Stimulated activated naive CD8-positive, alpha-beta T cell treated with anti-CD3 and anti-CD28 coated beads, Interleukin-15, Interleukin-2, amounts not matched to agents 100 ng/mL and 50 ng/mL, for 24 hours (primary cell): Measurements from ENCODE around the gene NBAS.
A peak's percentile ranks its signal among the peaks of the same experiment; 100 is the strongest.

Experiments used
- H3K27ac Mint-ChIP-seq: one replicate; pipeline ENCODE4 v1.8.0; 2021; ENCODE audit warnings: mild to moderate bottlenecking, mixed read lengths
- H3K27me3 Mint-ChIP-seq: one replicate; pipeline ENCODE4 v1.8.0; 2021; ENCODE audit warnings: mixed read lengths
- H3K36me3 Mint-ChIP-seq: one replicate; pipeline ENCODE4 v1.8.0; 2021; ENCODE audit warnings: low read depth, mixed read lengths
- H3K4me1 Mint-ChIP-seq: one replicate; pipeline ENCODE4 v1.8.0; 2021; ENCODE audit warnings: low read depth, mixed read lengths
- H3K4me3 Mint-ChIP-seq: one replicate; pipeline ENCODE4 v1.8.0; 2021; ENCODE audit warnings: mild to moderate bottlenecking, mixed read lengths
- H3K9me3 Mint-ChIP-seq: one replicate; pipeline ENCODE4 v1.8.0; 2021; ENCODE audit warnings: mixed read lengths

NBAS gene

GRCh38 chr2:15311201-15311907, 249.8 kb downstream of the NBAS start:
- Mint-ChIP-seq H3K4me1 (peaks cover 43% of the 10 kb centered on the region), H3K9me3 (no peaks in the 10 kb centered on the region), H3K27me3 (no peaks in the 10 kb centered on the region), H3K4me3 (no peak overlapping the region), H3K36me3 (peaks cover 62% of the 10 kb centered on the region), H3K27ac (peak overlapping the region; percentile 34)

DNA sequence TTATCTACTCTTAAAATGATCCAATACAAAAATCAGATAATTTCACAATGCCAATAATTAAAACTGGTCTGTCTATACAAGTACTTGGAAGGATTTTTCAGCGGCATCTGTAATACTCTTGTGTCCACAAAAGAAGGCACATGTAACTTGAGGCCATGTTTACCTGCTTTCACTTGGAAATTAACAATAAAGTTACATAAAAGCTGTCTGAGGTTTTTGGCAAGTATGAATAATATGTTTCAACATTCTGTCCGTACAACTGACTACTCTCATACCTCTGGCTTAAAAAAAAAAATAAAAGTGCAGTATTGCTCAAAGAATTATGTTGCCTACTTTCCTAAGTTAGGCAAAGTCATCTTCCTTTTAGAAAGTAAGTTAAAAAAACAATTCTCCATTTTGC, 253.6 kb downstream of the NBAS start:
- H3K27me3 Mint-ChIP-seq, result no peaks in the 10 kb centered on the region
- peaks cover 22% of the 10 kb centered on the region for H3K4me1 Mint-ChIP-seq
- peaks cover 77% of the 10 kb centered on the region for H3K36me3 Mint-ChIP-seq
- no peak overlapping the region for H3K27ac Mint-ChIP-seq
- H3K9me3 Mint-ChIP-seq, result no peaks in the 10 kb centered on the region
- no peak overlapping the region for H3K4me3 Mint-ChIP-seq

DNA sequence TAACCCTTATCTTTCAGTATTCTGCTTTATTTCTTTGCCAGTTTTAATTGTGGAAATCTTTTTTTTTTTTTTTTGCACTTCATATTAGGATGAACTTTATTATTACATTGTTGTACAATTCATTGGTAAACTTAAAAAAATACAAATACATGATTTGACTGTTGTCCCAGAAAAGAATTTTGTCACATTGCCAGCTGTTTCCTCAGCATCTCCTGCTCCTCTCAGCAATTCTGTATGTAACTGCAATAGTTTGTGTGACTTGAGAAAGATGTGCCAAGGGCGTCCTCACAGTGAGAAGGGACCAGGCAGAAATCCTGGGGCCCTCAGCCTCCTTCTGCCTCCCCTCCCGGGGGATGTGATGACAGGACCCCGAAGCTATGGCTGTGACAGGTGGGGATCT, 254.4 kb downstream of the NBAS start:
- no peaks in the 10 kb centered on the region for H3K27me3 Mint-ChIP-seq
- H3K4me1 Mint-ChIP-seq, result peaks cover 22% of the 10 kb centered on the region
- no peak overlapping the region for H3K4me3 Mint-ChIP-seq
- H3K36me3 Mint-ChIP-seq, result peaks cover 82% of the 10 kb centered on the region
- H3K27ac Mint-ChIP-seq, result no peak overlapping the region
- no peaks in the 10 kb centered on the region for H3K9me3 Mint-ChIP-seq

DNA sequence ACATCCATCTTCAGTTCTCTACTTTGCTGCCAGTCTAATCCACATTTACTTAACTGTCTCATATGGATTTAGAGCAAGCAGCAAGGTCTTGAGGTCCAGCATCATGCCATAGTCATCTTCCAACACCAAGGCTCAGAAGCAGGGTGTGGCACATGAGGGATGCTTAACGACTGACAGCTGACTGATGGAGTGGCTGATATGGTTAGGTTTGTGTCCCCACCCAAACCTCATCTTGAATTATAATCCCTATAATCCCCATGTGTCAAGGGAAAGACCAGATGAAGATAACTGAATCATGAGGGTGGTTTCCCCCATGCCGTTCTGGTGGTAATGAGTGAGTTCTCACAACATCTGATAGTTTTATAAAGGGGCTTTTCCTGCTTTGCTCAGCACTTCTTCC, 257.3 kb downstream of the NBAS start:
- Mint-ChIP-seq H3K4me1 (peaks cover 31% of the 10 kb centered on the region), H3K27me3 (no peaks in the 10 kb centered on the region), H3K27ac (no peak overlapping the region)

GRCh38 chr2:15302154-15302553, 259.0 kb downstream of the NBAS start:
- H3K4me1 Mint-ChIP-seq, result peaks cover 37% of the 10 kb centered on the region
- no peak overlapping the region for H3K4me3 Mint-ChIP-seq
- peaks cover 82% of the 10 kb centered on the region for H3K36me3 Mint-ChIP-seq
- H3K27me3 Mint-ChIP-seq, result no peaks in the 10 kb centered on the region
- H3K27ac Mint-ChIP-seq, result no peak overlapping the region
- no peaks in the 10 kb centered on the region for H3K9me3 Mint-ChIP-seq

More for the DNA sequence above, 257.3 kb downstream of the NBAS start:
- H3K36me3 Mint-ChIP-seq, result peaks cover 78% of the 10 kb centered on the region
- no peaks in the 10 kb centered on the region for H3K9me3 Mint-ChIP-seq
- H3K4me3 Mint-ChIP-seq, result no peak overlapping the region

GRCh38 chr2:15300624-15301573, 260.2 kb downstream of the NBAS start:
- no peaks in the 10 kb centered on the region for H3K27me3 Mint-ChIP-seq
- peaks cover 37% of the 10 kb centered on the region for H3K4me1 Mint-ChIP-seq
- H3K36me3 Mint-ChIP-seq, result peaks cover 76% of the 10 kb centered on the region
- no peak overlapping the region for H3K4me3 Mint-ChIP-seq
- H3K27ac Mint-ChIP-seq, result peak overlapping the region; percentile 22
- no peaks in the 10 kb centered on the region for H3K9me3 Mint-ChIP-seq

- H3K4me3 Mint-ChIP-seq, result no peak overlapping the region
- peaks cover 37% of the 10 kb centered on the region for H3K4me1 Mint-ChIP-seq
These were observed 261.1 kb downstream of the NBAS start for GRCh38 chr2:15299904-15300520.

GRCh38 chr2:15298770-15299169, 262.4 kb downstream of the NBAS start:
- H3K36me3 Mint-ChIP-seq, result peaks cover 58% of the 10 kb centered on the region
- no peaks in the 10 kb centered on the region for H3K27me3 Mint-ChIP-seq
- no peak overlapping the region for H3K27ac Mint-ChIP-seq
- H3K4me3 Mint-ChIP-seq, result peak overlapping the region; percentile 1
- H3K4me1 Mint-ChIP-seq, result peaks cover 32% of the 10 kb centered on the region
- H3K9me3 Mint-ChIP-seq, result no peaks in the 10 kb centered on the region

More at GRCh38 chr2:15299904-15300520, 261.1 kb downstream of the NBAS start:
- no peaks in the 10 kb centered on the region for H3K9me3 Mint-ChIP-seq
- peaks cover 67% of the 10 kb centered on the region for H3K36me3 Mint-ChIP-seq
- no peaks in the 10 kb centered on the region for H3K27me3 Mint-ChIP-seq
- H3K27ac Mint-ChIP-seq, result no peak overlapping the region

GRCh38 chr2:15293262-15293937, 267.7 kb downstream of the NBAS start:
- no peak overlapping the region for H3K27ac Mint-ChIP-seq
- H3K36me3 Mint-ChIP-seq, result peaks cover 50% of the 10 kb centered on the region
- H3K4me1 Mint-ChIP-seq, result peaks cover 1% of the 10 kb centered on the region
- no peaks in the 10 kb centered on the region for H3K27me3 Mint-ChIP-seq
- H3K4me3 Mint-ChIP-seq, result no peak overlapping the region
- no peaks in the 10 kb centered on the region for H3K9me3 Mint-ChIP-seq

DNA sequence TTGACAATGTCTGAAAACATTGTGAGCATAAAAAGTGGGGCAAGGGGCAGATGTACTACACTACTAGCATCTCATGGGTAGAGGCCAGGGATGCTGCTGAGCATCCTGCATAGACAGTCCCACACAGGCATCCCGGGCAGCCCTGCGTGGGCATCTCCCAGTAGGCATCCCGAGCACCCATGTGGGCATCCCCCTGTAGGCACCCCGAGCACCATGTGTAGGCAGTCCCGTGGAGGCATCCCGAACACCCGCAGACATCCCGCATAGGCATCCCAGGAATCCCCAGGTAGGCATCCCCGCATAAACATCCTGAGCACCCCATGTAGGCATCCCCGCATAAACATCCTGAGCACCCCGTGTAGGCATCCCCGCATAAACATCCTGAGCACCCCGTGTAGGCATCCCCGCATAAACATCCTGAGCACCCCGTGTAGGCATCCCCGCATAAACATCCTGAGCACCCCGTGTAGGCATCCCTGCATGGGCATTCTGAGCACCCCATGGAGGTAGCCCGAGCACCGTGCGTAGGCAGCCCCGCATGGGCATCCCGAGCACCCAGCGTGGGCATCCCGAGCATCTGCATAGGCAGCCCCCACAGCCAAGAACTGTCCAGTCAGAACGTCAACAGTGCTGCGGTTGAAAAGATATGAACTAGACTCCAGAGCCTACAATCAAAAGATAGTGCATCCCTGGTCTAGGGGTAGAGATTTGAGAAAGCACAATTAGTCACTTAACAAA, 273.5 kb downstream of the NBAS start:
- Mint-ChIP-seq H3K4me3 (no peak overlapping the region), H3K27me3 (no peaks in the 10 kb centered on the region), H3K4me1 (no peaks in the 10 kb centered on the region), H3K36me3 (peaks cover 60% of the 10 kb centered on the region), H3K27ac (no peak overlapping the region), H3K9me3 (no peaks in the 10 kb centered on the region)

- Mint-ChIP-seq H3K36me3 (peaks cover 58% of the 10 kb centered on the region), H3K4me3 (no peak overlapping the region), H3K4me1 (no peaks in the 10 kb centered on the region), H3K27ac (no peak overlapping the region), H3K9me3 (no peaks in the 10 kb centered on the region), H3K27me3 (no peaks in the 10 kb centered on the region)
These were observed 276.5 kb downstream of the NBAS start for GRCh38 chr2:15284614-15285013.

GRCh38 chr2:15281681-15282080, 279.5 kb downstream of the NBAS start:
- H3K36me3 Mint-ChIP-seq, result peaks cover 58% of the 10 kb centered on the region
- no peaks in the 10 kb centered on the region for H3K27me3 Mint-ChIP-seq
- H3K9me3 Mint-ChIP-seq, result no peaks in the 10 kb centered on the region
- H3K4me3 Mint-ChIP-seq, result no peak overlapping the region
- no peak overlapping the region for H3K27ac Mint-ChIP-seq
- H3K4me1 Mint-ChIP-seq, result no peaks in the 10 kb centered on the region

DNA sequence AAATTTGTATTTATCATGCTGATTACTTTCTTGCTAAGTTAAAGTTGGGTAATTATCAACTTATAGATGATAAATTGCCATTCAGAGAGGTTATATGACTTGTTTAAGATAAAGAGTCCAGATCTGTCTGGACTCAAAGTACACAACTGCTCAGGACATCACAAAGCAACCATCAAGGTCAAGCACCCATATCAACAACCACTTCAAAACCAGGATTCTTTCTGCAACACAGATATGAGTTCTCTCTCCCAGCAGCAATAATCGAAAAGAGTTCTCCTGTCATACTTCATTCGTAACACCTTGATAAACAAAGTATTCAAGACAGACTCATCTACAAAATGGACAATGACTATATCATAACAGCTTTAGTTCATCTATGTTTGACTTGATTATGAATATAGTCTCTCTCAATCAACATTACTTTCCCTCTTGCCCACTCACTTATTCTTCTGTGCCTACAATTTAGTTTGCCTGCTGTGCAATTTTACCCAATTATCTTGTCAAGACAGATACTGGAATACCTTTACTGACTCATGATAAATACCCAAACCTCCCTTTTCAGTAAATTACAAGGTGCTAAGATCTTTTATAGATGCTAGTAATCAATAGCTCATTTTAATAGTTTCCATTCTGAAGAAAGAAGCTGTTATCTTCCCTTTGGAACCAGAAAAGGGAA, 281.8 kb downstream of the NBAS start:
- Mint-ChIP-seq H3K9me3 (no peaks in the 10 kb centered on the region), H3K4me1 (no peaks in the 10 kb centered on the region), H3K36me3 (peaks cover 55% of the 10 kb centered on the region), H3K27me3 (no peaks in the 10 kb centered on the region), H3K27ac (no peak overlapping the region), H3K4me3 (no peak overlapping the region)

- Mint-ChIP-seq H3K9me3 (no peaks in the 10 kb centered on the region), H3K36me3 (peaks cover 59% of the 10 kb centered on the region)
These were observed 282.8 kb downstream of the NBAS start for GRCh38 chr2:15278296-15278695.

More at GRCh38 chr2:15278296-15278695, 282.8 kb downstream of the NBAS start:
- no peaks in the 10 kb centered on the region for H3K4me1 Mint-ChIP-seq
- H3K27ac Mint-ChIP-seq, result no peak overlapping the region
- no peak overlapping the region for H3K4me3 Mint-ChIP-seq
- no peaks in the 10 kb centered on the region for H3K27me3 Mint-ChIP-seq
